HG03039 (cell line): ENCODE results near the gene ENO2.

Source experiments
- ATAC-seq: cut with Tn5 transposase; IDR thresholded peaks from one replicate; pipeline ENCODE4 v1.9.1; 2021; ENCODE audit warnings: mild to moderate bottlenecking, moderate library complexity; ENCODE audit not compliant: unreplicated experiment

The ENO2 gene

DNA sequence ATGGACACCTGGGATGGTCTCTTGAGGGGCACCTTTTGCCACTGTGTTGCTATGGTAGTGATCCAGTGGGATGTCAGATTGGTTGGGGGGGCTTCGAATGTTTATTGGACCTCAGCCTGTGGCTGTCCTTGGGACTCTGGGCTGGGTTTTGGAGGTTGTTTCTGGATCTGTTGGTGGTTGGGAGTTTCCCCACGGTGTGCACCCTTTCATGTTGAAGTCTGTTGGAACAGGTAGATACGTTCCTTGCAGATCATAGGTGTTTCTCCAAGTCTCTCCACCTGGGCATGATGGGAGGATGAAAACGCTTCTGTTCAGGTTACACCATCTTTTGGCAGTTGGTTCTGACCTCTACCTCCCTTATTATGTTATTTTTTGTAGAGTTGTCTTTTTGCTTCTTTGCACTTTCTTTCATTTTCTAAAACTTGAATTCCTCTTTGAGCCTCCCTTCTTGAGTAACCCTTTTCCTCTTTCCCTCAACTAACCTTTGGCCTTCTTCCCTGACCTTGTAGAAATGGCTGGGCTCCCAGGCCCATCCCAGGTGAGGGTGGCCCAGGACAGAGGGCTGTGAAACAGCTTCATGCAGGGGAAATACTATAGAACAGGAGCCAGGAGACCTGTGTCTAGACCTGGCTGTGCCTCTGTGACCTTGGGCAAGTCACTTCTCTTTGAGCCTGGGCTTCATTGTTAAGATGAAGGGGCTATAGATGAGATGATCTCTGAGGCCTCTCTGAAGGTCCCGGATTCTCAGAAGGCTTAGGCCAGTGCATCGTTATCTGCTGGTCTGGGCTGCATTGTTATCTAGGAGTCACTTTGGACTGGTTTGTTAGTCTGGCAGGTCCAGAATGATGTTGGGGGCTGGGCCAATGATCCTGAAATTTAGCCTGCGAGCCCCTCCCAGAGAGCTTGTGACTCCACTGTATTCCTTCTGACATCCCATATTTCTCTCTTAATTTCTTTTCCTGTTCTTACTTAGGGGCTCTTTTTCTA is 15.4 kb downstream of the ENO2 start:
- ATAC-seq: no peak

DNA sequence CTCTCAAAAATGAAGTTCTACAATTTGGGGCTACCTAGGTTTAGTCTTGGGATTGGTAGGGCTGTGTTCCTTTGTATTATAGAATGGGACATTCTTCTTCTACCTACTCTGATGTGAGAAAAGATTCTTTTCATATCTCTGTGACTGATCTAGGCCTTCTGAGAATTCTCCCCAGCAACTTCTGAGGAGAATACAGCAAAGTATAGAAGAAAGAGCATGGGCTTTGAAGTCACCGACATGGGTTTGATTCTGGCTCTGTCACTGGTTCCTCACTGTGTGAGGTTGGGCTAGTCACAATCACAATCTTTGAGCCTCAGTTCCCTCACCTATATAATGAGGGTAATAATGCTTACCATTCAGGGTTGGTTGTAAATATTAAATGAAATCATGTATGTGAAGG is 18.4 kb downstream of the ENO2 start:
- no peak for ATAC-seq

DNA sequence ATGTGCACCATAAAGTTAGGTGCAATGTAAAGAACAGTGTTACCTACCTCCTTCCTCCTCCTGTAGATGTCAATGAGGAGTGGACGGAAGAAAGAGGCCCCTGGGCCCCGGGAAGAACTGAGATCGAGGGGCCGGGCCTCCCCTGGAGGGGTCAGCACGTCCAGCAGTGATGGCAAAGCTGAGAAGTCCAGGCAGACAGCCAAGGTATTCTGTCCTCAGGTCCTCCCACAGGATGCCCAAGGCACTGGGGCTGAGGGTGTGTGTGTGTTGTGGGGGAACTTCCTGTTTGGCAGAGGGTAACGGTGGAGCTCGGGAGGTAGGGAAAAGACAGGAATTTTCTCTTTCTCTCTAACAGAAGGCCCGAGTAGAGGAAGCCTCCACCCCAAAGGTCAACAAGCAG is 19.7 kb downstream of the ENO2 start:
- no peak for ATAC-seq

DNA sequence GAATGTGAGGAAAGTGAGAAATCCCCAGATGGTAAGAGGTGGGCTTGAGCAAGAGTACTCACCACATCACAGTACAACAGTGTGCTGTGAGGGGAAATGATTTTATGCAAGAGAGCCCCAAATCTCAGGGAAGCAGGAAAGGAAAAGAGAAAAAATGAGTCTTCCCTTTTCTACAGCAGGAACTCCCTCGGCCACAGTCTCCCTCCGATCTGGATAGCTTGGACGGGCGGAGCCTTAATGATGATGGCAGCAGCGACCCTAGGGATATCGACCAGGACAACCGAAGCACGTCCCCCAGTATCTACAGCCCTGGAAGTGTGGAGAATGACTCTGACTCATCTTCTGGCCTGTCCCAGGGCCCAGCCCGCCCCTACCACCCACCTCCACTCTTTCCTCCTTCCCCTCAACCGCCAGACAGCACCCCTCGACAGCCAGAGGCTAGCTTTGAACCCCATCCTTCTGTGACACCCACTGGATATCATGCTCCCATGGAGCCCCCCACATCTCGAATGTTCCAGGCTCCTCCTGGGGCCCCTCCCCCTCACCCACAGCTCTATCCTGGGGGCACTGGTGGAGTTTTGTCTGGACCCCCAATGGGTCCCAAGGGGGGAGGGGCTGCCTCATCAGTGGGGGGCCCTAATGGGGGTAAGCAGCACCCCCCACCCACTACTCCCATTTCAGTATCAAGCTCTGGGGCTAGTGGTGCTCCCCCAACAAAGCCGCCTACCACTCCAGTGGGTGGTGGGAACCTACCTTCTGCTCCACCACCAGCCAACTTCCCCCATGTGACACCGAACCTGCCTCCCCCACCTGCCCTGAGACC is 21.2 kb downstream of the ENO2 start:
- ATAC-seq: no peak

DNA sequence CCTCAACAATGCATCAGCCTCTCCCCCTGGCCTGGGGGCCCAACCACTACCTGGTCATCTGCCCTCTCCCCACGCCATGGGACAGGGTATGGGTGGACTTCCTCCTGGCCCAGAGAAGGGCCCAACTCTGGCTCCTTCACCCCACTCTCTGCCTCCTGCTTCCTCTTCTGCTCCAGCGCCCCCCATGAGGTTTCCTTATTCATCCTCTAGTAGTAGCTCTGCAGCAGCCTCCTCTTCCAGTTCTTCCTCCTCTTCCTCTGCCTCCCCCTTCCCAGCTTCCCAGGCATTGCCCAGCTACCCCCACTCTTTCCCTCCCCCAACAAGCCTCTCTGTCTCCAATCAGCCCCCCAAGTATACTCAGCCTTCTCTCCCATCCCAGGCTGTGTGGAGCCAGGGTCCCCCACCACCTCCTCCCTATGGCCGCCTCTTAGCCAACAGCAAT is 21.8 kb downstream of the ENO2 start:
- ATAC-seq: no peak

DNA sequence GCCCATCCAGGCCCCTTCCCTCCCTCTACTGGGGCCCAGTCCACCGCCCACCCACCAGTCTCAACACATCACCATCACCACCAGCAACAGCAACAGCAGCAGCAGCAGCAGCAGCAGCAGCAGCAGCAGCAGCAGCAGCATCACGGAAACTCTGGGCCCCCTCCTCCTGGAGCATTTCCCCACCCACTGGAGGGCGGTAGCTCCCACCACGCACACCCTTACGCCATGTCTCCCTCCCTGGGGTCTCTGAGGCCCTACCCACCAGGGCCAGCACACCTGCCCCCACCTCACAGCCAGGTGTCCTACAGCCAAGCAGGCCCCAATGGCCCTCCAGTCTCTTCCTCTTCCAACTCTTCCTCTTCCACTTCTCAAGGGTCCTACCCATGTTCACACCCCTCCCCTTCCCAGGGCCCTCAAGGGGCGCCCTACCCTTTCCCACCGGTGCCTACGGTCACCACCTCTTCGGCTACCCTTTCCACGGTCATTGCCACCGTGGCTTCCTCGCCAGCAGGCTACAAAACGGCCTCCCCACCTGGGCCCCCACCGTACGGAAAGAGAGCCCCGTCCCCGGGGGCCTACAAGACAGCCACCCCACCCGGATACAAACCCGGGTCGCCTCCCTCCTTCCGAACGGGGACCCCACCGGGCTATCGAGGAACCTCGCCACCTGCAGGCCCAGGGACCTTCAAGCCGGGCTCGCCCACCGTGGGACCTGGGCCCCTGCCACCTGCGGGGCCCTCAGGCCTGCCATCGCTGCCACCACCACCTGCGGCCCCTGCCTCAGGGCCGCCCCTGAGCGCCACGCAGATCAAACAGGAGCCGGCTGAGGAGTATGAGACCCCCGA is 22.5 kb downstream of the ENO2 start:
- no peak for ATAC-seq

DNA sequence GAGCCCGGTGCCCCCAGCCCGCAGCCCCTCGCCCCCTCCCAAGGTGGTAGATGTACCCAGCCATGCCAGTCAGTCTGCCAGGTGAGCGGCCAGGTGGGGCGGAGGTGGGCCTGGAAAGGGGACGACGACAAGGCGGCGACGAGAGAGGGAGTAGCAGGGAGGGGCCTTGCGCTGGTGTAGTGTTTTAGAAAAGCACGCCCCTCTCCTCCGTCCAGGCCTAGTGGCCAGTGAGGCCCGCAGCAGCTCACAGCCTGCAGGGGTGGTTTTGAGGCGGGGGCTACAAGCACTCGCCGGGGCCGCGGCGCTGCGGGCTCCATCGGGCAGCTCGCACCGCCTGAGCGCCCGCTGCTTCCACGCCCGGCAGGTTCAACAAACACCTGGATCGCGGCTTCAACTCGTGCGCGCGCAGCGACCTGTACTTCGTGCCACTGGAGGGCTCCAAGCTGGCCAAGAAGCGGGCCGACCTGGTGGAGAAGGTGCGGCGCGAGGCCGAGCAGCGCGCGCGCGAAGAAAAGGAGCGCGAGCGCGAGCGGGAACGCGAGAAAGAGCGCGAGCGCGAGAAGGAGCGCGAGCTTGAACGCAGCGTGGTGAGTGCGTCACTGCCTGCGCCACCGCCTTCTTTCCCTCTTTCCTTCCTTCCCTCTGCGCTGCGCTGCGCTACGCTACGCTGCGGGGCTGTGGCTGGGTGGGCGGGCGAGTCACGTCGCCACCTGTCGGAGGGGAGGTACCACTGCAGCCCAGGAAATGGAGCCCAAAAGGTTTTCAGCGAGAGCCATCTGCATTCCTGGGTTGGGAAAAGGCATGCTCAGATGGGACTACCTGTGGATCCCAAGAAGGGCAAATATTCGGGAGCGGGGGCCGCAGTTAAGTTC is 23.3 kb downstream of the ENO2 start:
- ATAC-seq: peak; percentile 88

DNA sequence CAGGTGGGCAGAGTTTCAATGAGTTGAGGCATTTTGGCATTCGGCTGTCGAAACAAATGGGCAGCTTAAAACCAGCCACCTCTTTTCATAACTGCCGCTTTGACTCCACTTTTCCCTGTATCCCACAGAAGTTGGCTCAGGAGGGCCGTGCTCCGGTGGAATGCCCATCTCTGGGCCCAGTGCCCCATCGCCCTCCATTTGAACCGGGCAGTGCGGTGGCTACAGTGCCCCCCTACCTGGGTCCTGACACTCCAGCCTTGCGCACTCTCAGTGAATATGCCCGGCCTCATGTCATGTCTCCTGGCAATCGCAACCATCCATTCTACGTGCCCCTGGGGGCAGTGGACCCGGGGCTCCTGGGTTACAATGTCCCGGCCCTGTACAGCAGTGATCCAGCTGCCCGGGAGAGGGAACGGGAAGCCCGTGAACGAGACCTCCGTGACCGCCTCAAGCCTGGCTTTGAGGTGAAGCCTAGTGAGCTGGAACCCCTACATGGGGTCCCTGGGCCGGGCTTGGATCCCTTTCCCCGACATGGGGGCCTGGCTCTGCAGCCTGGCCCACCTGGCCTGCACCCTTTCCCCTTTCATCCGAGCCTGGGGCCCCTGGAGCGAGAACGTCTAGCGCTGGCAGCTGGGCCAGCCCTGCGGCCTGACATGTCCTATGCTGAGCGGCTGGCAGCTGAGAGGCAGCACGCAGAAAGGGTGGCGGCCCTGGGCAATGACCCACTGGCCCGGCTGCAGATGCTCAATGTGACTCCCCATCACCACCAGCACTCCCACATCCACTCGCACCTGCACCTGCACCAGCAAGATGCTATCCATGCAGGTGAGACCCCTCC is 24.2 kb downstream of the ENO2 start:
- ATAC-seq: no peak

DNA sequence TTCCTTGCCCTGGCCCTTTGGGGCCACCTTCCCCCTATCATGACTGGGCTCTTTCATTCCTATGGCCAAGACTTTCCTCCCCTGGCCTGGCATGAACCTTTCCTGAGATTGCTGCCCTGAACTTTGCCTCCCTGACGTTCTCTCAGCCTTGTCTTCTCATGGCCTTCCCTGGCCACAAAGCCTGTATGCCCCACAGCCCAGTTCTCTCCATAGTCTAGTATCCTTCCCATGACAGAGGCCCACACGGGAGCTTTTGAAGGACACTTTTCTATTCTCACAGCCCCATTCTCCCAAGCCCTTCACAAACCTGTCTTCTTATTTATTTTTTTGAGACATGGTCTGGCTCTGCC is 24.8 kb downstream of the ENO2 start:
- no peak for ATAC-seq

DNA sequence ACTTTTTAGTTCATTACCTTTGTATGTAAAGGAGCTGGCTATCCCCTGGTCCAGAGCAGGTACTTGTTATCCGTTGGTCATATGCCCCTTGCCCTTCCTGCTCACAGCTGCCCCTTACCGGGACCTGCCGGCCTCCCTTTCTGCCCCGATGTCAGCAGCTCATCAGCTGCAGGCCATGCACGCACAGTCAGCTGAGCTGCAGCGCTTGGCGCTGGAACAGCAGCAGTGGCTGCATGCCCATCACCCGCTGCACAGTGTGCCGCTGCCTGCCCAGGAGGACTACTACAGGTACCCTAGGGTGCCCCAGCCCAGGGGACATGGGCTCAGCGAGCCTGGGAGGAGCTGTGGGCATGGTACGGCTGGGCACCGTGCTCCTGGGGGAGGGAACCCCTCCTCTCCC is 26.9 kb downstream of the ENO2 start:
- ATAC-seq: no peak

DNA sequence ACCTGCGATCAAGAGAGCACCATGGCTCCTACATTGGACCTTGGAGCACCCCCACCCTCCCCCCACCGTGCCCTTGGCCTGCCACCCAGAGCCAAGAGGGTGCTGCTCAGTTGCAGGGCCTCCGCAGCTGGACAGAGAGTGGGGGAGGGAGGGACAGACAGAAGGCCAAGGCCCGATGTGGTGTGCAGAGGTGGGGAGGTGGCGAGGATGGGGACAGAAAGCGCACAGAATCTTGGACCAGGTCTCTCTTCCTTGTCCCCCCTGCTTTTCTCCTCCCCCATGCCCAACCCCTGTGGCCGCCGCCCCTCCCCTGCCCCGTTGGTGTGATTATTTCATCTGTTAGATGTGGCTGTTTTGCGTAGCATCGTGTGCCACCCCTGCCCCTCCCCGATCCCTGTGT is 27.4 kb downstream of the ENO2 start:
- ATAC-seq: no peak

DNA sequence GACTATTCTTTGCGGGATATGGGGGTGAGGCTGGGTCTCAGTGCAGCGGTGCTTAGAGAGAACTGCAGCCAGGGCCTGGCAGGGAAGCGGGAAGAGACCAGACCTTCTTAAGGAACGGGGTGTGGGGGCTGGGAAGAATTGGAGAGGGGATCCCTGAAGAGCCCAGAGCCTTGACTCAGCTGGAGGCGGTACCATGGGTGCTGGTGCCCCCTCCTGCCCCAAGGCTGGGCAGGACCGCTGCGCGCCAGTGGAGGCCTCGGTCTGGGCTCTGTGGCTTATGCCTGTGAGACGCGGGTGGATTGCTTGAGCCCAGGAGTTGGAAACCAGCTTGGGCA is 27.9 kb downstream of the ENO2 start:
- ATAC-seq: no peak

DNA sequence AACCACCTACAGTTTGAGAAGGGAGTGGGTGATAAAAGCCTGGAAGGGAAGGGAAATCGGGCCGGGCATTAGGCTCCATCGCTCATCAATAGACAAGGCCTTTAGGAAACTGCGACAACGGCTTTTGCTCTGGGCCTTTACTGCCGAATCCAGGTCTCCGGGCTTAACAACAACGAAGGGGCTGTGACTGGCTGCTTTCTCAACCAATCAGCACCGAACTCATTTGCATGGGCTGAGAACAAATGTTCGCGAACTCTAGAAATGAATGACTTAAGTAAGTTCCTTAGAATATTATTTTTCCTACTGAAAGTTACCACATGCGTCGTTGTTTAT is 29.0 kb downstream of the ENO2 start:
- peak; percentile 33 for ATAC-seq

DNA sequence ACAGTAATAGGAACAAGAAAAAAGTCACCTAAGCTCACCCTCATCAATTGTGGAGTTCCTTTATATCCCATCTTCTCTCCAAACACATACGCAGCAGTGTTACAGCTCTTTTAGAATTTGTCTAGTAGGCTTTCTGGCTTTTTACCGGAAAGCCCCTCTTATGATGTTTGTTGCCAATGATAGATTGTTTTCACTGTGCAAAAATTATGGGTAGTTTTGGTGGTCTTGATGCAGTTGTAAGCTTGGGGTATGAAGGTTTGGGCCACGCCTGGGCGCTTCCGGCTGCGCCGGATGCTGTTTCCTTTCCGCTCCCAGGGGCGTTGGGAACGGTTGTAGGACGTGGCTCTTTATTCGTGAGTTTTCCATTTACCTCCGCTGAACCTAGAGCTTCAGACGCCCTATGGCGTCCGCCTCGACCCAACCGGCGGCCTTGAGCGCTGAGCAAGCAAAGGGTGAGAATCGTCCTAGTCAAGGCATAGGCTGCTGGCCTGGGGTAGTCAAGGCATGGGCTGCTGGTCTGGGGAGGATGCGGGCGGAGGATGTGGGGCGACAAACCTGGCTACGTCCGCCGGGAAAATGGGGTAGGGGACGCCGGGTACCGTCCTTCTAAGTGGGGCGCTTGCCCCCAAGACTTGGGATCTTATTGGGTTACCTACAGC is 29.5 kb downstream of the ENO2 start, which contains the start of the genes C12orf57 and RNU7-1:
Gene C12orf57 (plus strand): TSS at position 301 of the 659 bp plus-strand sequence. CDS start 100 bp downstream, at position 401.
Gene RNU7-1 (plus strand): TSS at position 95 of the 659 bp plus-strand sequence.
- peak; percentile 19 for ATAC-seq

DNA sequence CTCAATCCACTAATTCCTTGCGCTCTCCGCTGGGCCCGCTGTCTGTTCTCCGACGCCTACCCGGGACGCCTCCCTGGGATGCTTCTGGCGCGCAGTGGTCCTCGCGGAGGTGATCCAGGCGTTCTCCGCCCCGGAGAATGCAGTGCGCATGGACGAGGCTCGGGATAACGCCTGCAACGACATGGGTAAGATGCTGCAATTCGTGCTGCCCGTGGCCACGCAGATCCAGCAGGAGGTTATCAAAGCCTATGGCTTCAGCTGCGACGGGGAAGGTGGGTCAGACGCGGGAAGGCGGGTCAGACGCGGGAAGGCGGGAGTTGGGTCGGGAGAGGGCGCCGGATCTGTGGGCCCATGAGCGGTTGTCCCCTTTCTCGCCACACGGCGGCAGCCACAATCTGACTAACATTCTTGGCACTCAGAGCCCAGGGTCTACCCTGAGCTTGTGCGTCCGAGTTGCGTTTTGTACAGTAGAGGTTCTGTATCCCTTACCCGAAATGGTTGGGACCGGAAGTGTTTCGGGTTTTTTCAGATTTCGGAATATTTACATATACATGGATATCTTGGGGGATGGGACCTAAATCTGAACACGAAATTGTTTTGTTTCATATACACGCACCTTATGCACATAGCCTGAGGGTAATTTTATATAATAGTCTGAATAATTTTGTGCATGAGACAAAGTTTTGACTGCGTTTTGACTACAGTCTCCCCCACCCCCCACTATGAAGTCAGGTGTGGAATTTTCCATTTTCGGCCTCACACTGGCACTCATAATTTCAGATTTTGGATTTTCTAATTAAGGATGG is 30.2 kb downstream of the ENO2 start:
- peak; percentile 32 for ATAC-seq

DNA sequence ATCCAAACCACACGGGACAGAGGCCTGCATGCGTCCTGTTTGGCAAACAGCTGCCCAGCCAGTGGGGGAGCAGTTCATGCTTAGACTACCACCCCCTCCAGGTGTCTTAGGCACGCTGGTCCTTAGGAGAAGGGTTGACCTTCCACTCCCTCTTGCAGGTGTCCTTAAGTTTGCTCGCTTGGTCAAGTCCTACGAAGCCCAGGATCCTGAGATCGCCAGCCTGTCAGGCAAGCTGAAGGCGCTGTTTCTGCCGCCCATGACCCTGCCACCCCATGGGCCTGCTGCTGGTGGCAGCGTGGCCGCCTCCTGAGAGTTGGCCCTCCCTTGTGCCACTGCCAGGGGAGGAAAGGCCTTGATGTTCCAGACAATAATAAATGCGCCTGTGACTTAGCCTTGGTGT is 31.2 kb downstream of the ENO2 start:
- no peak for ATAC-seq

DNA sequence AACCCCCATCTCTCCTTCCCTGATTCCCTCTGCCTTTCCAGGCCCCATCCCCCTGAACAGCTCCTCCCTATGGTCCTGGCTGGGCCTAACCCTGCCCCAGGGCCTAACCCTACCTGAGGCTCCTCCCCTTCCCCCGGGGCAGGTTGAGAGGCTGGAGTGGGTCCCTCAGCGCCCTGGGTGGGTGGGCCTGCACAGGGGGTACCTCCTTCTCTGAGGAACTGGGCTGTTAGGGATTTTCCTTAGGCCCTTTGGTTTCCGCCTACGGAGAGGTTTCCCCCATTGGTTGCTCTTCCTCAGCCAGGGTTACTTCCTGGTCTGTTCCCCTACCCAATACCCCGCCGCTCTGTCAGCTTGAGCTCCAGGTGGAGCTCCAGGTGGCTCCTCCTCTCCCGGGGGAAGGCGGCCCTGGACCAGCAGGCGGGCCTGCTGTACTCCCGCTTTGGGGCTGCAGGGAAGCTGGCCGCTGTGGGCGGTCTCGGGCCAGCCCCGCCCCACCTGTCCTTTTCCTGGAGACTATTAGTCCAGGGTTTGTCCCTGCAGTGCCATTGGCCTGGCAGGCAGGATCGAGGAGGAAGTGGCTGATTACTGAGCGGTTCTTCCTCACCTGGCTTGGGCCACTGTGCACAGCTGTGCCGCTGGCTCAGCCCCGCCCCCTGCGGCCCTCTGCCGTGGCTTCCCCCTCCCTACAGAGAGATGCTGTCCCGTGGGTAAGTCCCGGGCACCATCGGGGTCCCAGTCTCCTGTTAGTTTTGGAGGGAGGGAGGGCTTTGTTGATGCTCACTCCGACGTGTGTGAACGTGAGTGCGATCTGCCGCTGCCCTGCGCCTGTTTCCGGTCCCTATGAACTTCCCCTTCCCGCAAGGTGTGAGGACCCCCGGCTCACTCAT is 31.9 kb downstream of the ENO2 start:
- ATAC-seq: no peak
